Adrenal gland (tissue), 12 donors: ENCODE data around the gene SLC15A5. TPM values are rescaled to one million over a fixed set of nuclear protein-coding genes. Genes with fewer than 3 reads are reported as not detected.

Source experiments
- DNase-seq, 7 donors: peaks; one replicate each; pipeline ENCODE4 v3.0.0-alpha.2; 2019 to 2020
- H3K27ac ChIP-seq, 5 donors: fragments of 200-600 bp; sonication (generic) in 4 of 5; 1 replicate in 3 of 5; 2 replicates in 2 of 5; pipeline versions ENCODE4 v1.5.1 to v1.8.0; 2016 to 2020; ENCODE audit warnings: mild to moderate bottlenecking in 1 of 5
- H3K27me3 ChIP-seq: fragments of 200-600 bp; 2 replicates; pipeline ENCODE4 v1.8.0; 2021
- H3K36me3 ChIP-seq, 2 donors: fragments of 200-600 bp; replicated peaks in 1 of 2; 1 replicate in 1 of 2; 2 replicates in 1 of 2; pipeline versions ENCODE4 v1.5.1 to v1.8.0; 2018 to 2022
- H3K4me1 ChIP-seq, 2 donors: fragments of 200-600 bp; replicated peaks in 1 of 2; 1 replicate in 1 of 2; 2 replicates in 1 of 2; pipeline versions ENCODE4 v1.5.1 to v1.8.0; 2018 to 2021
- H3K4me3 ChIP-seq, 4 donors: fragments of 200-600 bp; sonication (generic) in 3 of 4; one replicate each; pipeline ENCODE4 v1.5.1; 2016 to 2018
- H3K9me3 ChIP-seq, 3 donors: fragments of 200-600 bp; sonication (generic) in 1 of 3; replicated peaks in 1 of 3; 1 replicate in 2 of 3; 2 replicates in 1 of 3; pipeline versions ENCODE4 v1.5.1 to v1.8.0; 2016 to 2021
- POLR2A ChIP-seq, 2 donors: fragments of 450-650 bp; IDR thresholded peaks; one replicate each; pipeline ENCODE4 v1.6.1; 2017; ENCODE audit warnings: antibody characterized with exemption in 2 of 2, mild to moderate bottlenecking in 2 of 2, moderate library complexity in 1 of 2
- WGBS, 4 donors: extraction: QIAGEN DNeasy Blood & Tissue Kit in 2 of 4; methylation state at CpG; one replicate each; pipeline versions ENCODE4 v1.1.5 to v1.1.7; 2013 to 2017; 5-methylcytosine and 5-hydroxymethylcytosine counted together
- intact Hi-C, 2 donors: fragments of 100-400 bp; cut with DNase I; formaldehyde crosslinking; loops; one replicate each; pipeline versions ENCODE4 v1.14.1 to v1.15.0; 2022 to 2023
- polyA plus RNA-seq, 3 donors: library from polyadenylated mRNA; stranded (reverse); fragments of 200-250 nt in 2 of 3; fragments of 350-450 nt in 1 of 3; fragmentation: Illumina TruSeq in 1 of 3; extraction: RNeasy Lipid Tissue Mini Kit (QIAGEN cat#74804) in 1 of 3; gene quantifications; one replicate each; pipeline ENCODE4 v1.2.3, GENCODE V29; 2013 to 2014
- total RNA-seq, 9 donors: library from RNA; depleted of rRNA in 4 of 9; stranded (reverse); fragments of >200 nt in 4 of 9; fragments of 120-200 nt in 1 of 9; fragmentation: NEBNext Ultra II Directional in 1 of 9; extraction: Animal tissue kit (Norgen Biotek cat#: 25700) in 1 of 9; gene quantifications; one replicate each; pipeline versions ENCODE4 v1.1.0 to v1.2.4, GENCODE V29; 2013 to 2023
- TF ChIP-seq, protein P1 (sequence below), 6 experiments: fragments of 450-650 bp in 4 of 6; fragments of 200-600 bp in 2 of 6; sonication (generic) in 1 of 6; IDR thresholded peaks; 1 replicate in 5 of 6; 2 replicates in 1 of 6; pipeline versions ENCODE4 v1.5.1 to v1.8.0; 2016 to 2021; ENCODE audit warnings: antibody characterized with exemption in 6 of 6, mild to moderate bottlenecking in 2 of 6, moderate library complexity in 1 of 6
- donor health status: healthy with polysubstance abuse.
- donor health status: Bipolar disorder and iron deficiency.
- donor health status: DM: yes; HTN: yes; CAD: no.
- donor health status: DM: no; HTN: no; CAD: no.
- donor health status: DM: no; HTN: no; CAD: no.
- donor health status: DM: yes; HTN: yes; CAD: no.

The SLC15A5 gene
- total and polyA plus RNA-seq, 12 donors, result not detected

DNA sequence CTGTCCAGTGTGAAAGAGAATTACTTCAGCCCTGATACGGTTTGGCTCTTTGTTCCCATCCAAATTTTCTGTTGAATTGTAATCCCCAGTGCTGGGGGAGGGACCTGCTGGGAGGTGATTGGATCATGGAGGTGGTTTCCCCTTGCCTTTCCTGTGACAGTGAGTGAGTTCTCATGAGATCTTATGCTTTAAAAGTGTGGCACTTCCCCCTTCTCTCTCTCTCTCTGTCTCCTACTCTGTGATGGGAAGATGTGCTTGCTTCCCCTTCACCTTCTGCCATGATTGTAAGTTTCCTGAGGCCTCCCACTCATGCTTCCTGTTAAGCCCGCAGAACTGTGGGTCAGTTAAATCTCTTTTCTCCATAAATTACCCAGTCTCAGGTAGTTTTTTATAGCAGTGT, 5.5 kb upstream of the SLC15A5 start:
- H3K36me3 ChIP-seq, result no peaks in the 10 kb centered on the region

DNA sequence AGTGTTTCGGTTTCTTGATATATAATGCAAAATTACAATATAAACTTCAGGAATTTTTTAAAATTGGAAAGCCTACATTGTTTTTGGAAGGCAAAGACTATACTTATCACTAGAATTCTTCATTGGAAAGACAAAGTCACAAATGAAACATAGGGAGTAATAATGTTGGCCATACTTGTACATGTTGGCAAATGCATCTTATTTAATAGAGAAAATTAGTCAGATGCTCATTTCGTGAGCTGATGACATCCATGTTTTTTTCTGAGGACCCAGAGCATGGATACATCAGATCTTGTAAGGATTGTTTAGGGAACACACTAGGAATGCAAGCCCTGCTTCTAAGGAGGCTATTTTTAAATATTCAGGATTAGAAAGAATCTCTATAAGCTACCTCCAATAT, 4.6 kb upstream of the SLC15A5 start:
- Histone ChIP-seq H3K4me1 (no peaks in the 10 kb centered on the region), H3K9me3 (no peaks in the 10 kb centered on the region), H3K36me3 (no peaks in the 10 kb centered on the region), H3K4me3 (no peak overlapping the region), H3K27me3 (no peaks in the 10 kb centered on the region), H3K27ac (no peak overlapping the region)
- no peak for DNase-seq
- intact Hi-C loops, result no loop called here
- 62 to 77% (median 73%) methylated on average over 2 of the region's 2 CpGs for WGBS, 4 donors
- TF ChIP-seq, protein P1, sequence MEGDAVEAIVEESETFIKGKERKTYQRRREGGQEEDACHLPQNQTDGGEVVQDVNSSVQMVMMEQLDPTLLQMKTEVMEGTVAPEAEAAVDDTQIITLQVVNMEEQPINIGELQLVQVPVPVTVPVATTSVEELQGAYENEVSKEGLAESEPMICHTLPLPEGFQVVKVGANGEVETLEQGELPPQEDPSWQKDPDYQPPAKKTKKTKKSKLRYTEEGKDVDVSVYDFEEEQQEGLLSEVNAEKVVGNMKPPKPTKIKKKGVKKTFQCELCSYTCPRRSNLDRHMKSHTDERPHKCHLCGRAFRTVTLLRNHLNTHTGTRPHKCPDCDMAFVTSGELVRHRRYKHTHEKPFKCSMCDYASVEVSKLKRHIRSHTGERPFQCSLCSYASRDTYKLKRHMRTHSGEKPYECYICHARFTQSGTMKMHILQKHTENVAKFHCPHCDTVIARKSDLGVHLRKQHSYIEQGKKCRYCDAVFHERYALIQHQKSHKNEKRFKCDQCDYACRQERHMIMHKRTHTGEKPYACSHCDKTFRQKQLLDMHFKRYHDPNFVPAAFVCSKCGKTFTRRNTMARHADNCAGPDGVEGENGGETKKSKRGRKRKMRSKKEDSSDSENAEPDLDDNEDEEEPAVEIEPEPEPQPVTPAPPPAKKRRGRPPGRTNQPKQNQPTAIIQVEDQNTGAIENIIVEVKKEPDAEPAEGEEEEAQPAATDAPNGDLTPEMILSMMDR (IDR thresholded peaks at IDR 0.05), result no peak
- no peak for TF ChIP-seq POLR2A (IDR thresholded peaks at IDR 0.05)

More for the DNA sequence above, 5.5 kb upstream of the SLC15A5 start:
- Histone ChIP-seq H3K27ac (no peak overlapping the region), H3K4me3 (no peak overlapping the region), H3K27me3 (no peaks in the 10 kb centered on the region), H3K4me1 (no peaks in the 10 kb centered on the region), H3K9me3 (no peaks in the 10 kb centered on the region)
- no peak for DNase-seq
- intact Hi-C loops, result no loop called here
- TF ChIP-seq POLR2A (IDR thresholded peaks at IDR 0.05), result no peak
- TF ChIP-seq, protein P1 (IDR thresholded peaks at IDR 0.05), result no peak
- WGBS, 4 donors, result 66 to 76% (median 68%) methylated on average over 2 of the region's 2 CpGs

DNA sequence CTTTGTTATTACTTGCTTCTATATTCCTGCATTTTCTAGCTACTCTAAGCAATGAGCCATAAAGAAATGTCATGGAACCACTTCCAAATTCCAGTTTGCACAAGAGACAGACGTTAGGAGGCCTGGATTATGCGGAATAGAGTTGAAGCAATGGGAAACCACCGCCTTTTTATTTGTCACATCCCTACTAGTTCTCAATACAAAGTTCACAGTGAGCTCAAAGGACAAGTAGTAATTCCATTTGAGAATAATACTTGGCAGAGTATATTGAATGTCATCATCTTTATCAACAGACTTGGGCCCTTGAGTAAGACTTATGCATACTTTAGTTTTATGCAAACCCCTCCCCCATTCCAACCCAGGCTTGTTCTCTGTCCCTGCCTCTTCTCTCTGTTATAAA, 3.7 kb upstream of the SLC15A5 start:
- no peak for DNase-seq
- Histone ChIP-seq H3K27me3 (no peaks in the 10 kb centered on the region), H3K9me3 (no peaks in the 10 kb centered on the region), H3K36me3 (no peaks in the 10 kb centered on the region), H3K4me1 (no peaks in the 10 kb centered on the region), H3K27ac (no peak overlapping the region), H3K4me3 (no peak overlapping the region)
- WGBS, 4 donors, result 63 to 78% (median 69%) methylated on average over 3 of the region's 3 CpGs
- no peak for TF ChIP-seq POLR2A (IDR thresholded peaks at IDR 0.05)
- TF ChIP-seq, protein P1 (IDR thresholded peaks at IDR 0.05), result no peak
- intact Hi-C loops, result no loop called here

DNA sequence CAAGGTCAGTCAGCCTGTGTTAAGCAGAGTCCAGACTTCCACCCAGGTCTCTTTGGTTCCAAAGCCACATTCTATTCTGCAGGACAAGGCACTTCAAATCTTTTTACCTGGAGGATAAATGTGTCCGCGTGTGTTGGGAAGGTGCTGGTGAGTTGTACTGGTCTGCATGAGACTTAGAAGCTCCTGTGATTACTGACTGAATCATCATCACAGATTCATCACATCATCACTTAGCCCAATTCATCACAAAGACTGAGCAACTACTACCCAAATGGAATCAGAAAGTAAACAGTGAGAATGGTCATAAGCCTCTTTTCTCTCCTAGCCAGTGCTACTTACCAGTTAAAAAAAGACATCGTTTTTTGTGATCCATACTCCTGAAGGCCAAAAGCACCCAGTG, 5.3 kb downstream of the SLC15A5 start:
- Histone ChIP-seq H3K4me1 (no peaks in the 10 kb centered on the region), H3K9me3 (no peaks in the 10 kb centered on the region), H3K27me3 (no peaks in the 10 kb centered on the region), H3K4me3 (no peak overlapping the region), H3K27ac (no peak overlapping the region), H3K36me3 (no peaks in the 10 kb centered on the region)
- intact Hi-C loops, result no loop called here
- WGBS, 4 donors, result 66 to 76% (median 68%) methylated on average over 3 of the region's 3 CpGs
- DNase-seq, result no peak
- no peak for TF ChIP-seq POLR2A (IDR thresholded peaks at IDR 0.05)
- TF ChIP-seq, protein P1 (IDR thresholded peaks at IDR 0.05), result no peak
